NCI-H2227 (cell line): ENCODE measurements around the gene BLVRA.

ENCODE experiments used
- DNase-seq: peaks from one replicate; lab custom pipeline; 2025; ENCODE audit not compliant: unreplicated experiment; lab: John Stamatoyannopoulos, UW

Gene BLVRA

GRCh38 chr7:43749383-43749940, 9.0 kb upstream of the BLVRA start:
- no peak for DNase-seq

GRCh38 chr7:43750016-43750887, 8.2 kb upstream of the BLVRA start:
- no peak for DNase-seq

DNA sequence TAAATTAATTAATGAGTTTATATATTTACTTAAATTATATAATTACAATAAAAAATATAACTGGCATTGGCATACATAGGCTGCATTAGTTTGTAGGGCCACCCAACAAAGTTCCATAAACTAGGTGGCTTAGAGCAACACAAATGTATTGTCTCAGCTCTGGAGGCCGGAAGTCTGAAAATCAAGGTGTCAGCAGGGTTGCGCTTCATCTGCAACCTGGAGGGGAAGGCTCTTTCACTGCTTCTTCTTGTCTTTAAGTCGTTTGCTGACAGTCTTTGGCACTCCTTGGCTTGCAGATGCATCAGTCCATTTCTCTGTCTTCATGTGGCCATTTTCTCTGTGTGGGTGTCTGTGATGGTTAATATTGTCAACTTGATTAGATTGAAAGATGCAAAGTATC, 6.1 kb upstream of the BLVRA start:
- no peak for DNase-seq

DNA sequence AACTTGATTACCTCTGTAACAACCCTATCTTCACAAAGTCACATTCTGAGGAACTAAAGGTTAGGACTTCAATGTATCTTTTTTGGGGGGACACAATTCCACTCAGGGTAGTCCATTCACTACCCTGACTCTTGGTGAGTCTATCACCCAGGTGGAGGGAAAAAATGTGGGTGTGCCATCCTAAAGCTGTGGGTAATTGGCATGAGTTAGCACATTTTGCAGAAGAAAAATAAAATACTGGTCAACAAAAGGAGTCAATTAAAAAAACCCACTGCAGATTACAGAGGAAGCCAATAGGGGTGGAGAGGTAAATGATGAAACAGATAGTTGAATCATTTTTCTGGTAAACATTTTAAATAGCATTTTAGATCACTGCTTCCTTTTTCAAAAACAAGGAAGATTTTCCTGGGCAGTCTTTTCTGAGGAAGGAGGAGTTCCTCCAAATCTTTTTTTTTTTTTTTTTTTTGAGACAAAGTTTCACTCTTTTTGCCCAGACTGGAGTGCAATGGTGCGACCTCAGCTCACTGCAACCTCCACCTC, 5.1 kb upstream of the BLVRA start:
- DNase-seq = no peak

DNA sequence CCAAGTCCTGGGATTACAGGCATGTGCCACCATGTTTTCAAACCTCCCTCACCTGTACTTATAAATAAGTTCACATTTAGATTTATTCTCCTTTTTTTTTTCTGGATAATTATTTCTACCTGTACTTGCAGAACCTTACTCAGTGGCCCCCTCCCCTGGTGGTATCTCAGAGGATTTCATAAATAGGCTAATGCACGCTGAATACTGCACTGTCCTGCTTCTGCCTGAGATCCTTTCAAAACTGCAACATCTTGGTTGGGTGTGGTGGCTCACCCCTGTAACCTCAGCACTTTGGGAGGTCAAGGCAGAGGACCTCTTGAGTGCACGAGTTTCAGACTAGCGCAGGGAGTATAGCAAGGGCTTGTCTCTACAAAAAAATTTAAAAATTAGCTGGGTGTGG, 4.6 kb upstream of the BLVRA start:
- DNase-seq = no peak

- DNase-seq = no peak
Measured at GRCh38 chr7:43754596-43754995, 3.9 kb upstream of the BLVRA start.

DNA sequence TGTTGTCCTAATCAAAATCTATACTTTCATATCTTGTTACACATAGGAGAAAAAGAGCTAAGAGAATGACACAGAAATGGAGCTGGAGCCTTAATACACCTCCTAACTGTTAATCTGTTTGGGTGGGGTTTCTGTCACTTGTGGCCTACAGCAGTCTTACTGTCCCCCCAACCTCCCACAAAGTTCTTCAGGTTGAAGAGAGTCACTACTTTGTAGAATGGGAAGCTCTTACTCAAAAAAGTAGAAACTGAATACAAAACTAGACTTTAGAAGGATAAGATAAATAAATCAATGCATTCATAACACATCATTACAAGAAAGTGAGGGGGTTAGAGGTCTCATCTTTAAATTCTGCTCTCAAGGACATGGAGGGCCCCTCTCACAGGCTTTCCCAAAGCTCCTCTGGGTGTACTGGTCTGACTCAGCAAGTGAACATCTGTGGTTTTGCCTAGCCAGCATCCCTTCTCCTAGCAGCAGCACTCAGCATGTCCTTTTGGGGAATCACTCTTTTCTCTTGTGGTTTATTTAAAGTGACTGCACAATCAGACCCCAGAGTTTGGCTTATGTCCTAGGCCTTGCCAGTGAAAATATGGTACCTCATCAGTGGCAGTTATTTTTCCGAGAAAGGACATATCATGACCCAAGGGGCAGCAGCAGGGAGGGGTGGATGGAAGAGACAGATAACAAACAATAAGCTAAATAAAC, 2.0 kb upstream of the BLVRA start:
- no peak for DNase-seq

- no peak for DNase-seq
Measured at GRCh38 chr7:43757073-43757720, 1.3 kb upstream of the BLVRA start.

GRCh38 chr7:43758822-43759683, 573 bp downstream of the BLVRA start:
- peak; percentile 62 for DNase-seq

GRCh38 chr7:43760861-43761260, 2.4 kb downstream of the BLVRA start:
- DNase-seq = no peak

DNA sequence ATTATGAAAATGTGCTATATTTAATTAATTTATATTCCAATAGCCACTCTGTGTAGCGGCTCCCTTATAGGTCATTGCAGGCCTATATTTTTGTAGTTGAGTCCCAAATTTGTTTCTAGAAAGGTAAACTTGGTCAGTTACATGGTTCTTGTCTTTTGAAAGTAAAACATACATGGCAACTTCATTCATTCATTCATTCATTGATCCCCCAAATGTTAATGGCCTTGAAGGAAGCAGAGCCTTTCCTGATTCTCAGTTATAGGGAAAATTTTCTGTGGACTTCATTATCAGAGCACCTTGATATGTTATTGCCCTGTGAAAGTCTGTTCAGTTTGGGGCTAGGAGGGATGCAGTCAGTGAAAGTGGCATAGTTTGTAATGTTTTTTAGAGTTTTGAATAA, 2.9 kb downstream of the BLVRA start:
- DNase-seq = no peak

- no peak for DNase-seq
Measured at GRCh38 chr7:43761938-43762692, 3.6 kb downstream of the BLVRA start.

DNA sequence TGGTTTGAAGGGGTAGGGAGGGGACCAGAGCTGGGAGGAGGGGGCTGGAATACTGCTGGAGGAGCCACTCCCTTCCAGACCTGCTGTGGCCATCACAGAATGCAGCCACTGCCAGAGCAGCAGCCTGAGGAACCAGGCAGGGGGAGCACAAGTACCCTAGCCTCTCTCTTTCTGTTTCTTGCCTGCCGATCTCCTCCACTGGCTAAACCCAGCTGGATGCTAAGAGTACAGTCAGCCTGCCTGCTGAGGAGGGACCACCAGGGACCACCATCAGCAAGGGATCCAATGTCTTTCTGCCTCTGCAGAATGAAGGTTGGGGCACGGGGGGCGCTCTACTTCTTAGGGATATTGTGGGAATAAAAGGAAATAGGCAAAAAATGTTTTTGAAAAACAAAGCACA, 4.7 kb downstream of the BLVRA start:
- no peak for DNase-seq

GRCh38 chr7:43764039-43764761, 5.7 kb downstream of the BLVRA start:
- no peak for DNase-seq

GRCh38 chr7:43764807-43765491, 6.5 kb downstream of the BLVRA start:
- DNase-seq = no peak

GRCh38 chr7:43766564-43766963, 8.1 kb downstream of the BLVRA start:
- no peak for DNase-seq

DNA sequence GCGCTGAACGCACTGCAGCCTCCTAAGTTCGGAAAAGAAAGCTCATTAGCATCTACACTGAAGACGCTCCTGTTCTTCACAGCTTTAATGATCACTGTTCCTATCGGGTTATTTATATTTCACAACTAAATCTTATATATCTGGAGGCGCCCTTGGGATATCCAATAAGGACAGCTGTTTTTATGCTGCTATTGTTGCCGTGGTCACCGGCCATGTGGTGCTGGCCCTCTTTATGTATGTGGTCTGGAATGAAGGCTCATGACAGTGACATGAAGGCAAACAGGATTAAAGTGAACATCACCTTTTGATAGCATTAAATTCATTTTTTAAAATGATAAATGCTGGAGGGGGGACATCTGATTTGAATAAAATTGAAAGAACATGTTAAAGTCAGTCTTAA, 8.8 kb downstream of the BLVRA start:
- DNase-seq = no peak

DNA sequence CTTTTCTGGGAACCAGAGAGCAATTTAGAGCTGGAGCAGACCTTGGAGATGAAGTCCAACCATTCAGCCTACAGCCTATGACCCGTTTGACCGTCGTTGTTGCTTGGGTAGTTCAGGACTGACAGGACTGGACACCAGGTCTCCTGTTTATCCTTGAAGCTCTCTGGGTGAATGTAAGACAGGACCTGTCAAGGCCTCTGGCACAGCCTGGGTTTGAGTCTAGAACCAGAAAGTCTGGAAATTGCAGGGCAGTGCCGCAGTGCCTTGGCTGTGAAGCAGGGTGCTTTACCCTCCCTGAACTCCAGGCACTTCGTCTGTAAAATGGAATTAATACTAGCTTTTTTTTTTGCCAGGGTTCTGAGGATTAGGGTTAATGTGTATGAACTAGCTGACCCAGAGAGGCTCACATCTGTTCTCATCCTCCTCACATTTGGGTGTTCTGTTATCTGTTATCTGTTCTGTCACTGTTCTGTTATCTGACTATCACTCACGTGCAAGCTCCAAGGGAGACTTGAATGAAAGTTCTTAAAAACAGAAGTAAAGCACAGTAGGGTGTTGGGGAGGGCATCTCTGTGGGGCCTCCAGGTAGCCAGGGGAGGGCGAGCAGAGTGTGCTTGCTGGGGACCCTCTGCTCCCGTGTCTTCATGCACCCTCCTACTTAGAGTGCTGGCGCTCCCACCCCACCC, 9.9 kb downstream of the BLVRA start:
- no peak for DNase-seq
